ENCODE data around the gene FCRL1. TPM values are rescaled to one million over a fixed set of nuclear protein-coding genes. Genes with fewer than 3 reads are reported as not detected.

FCRL1 gene, protein sequence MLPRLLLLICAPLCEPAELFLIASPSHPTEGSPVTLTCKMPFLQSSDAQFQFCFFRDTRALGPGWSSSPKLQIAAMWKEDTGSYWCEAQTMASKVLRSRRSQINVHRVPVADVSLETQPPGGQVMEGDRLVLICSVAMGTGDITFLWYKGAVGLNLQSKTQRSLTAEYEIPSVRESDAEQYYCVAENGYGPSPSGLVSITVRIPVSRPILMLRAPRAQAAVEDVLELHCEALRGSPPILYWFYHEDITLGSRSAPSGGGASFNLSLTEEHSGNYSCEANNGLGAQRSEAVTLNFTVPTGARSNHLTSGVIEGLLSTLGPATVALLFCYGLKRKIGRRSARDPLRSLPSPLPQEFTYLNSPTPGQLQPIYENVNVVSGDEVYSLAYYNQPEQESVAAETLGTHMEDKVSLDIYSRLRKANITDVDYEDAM
- total RNA-seq, result not detected

DNA sequence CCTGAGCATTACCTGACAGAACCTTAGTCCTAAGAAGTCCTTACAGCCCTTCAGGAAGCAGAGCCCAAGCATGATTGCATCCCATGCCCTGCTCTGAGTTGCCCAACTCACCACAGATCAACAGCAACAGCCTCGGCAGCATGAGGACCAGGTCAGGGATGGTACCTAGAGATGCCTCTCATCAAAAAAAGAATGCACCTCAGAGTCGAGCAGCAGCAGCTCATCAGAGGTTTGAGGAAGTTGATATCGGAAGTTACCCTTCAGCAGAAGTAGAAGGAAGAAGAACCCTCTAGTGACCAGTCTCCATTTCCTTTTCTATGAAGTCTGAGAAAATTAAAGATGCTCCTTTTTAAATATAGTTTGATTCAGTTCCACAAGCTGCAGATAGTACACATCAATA is at the start of gene FCRL1:
Gene FCRL1 (minus strand): TSS at position 225 of the 400 bp plus-strand sequence. CDS start 83 bp downstream, at position 142.
- H3K4me3 Mint-ChIP-seq, result no peak within 1 kb of the TSS
- no peaks in the 10 kb centered on the region for H3K36me3 Mint-ChIP-seq
- H3K9me3 Mint-ChIP-seq, result no peaks in the 10 kb centered on the region
- H3K27ac Mint-ChIP-seq, result no peak within 1 kb of the TSS
- ChIA-PET POLR2A (no interaction called here), CTCF (no interaction called here)
- intact Hi-C loops (cut with micrococcal nuclease), result no loop called here
- peaks cover 7% of the 10 kb centered on the region for H3K27me3 Mint-ChIP-seq
- no peaks in the 10 kb centered on the region for H3K4me1 Mint-ChIP-seq (ENCODE audit: low read depth)
- no peak for DNase-seq

DNA sequence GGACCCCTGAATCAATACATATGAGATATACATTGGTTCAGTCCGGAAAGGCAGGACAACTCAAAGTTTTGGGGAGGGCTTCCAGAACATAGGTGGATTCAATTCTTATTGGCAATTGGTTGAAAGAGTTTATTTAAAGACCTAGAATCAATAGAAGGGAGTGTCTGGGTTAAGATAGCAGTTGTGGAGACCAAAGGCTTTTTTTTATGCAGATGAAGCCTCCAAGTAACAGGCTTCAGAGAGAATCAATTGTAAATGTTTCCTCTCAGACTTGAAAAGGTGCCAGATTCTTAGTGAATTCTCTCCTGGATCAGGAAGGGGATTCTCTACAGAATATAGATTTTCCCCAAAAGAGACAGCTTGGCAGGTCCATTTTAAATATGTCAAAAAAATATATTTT is 48.7 kb upstream of the FCRL1 start:
- Mint-ChIP-seq H3K27ac (no peak overlapping the region), H3K4me1 (ENCODE audit: low read depth) (no peaks in the 10 kb centered on the region), H3K9me3 (no peaks in the 10 kb centered on the region), H3K36me3 (no peaks in the 10 kb centered on the region), H3K4me3 (no peak overlapping the region), H3K27me3 (peaks cover 9% of the 10 kb centered on the region)
- intact Hi-C loops (cut with micrococcal nuclease), result no loop called here
- no peak for DNase-seq
- ChIA-PET POLR2A (no interaction called here), CTCF (no interaction called here)

GRCh38 chr1:157862114-157863070 is 42.5 kb upstream of the FCRL1 start:
- intact Hi-C loops (cut with micrococcal nuclease), result no loop called here
- DNase-seq, result no peak
- no peak overlapping the region for H3K27ac Mint-ChIP-seq

GRCh38 chr1:157856538-157856937 is 36.6 kb upstream of the FCRL1 start:
- Mint-ChIP-seq H3K36me3 (no peaks in the 10 kb centered on the region), H3K27ac (no peak overlapping the region), H3K9me3 (no peaks in the 10 kb centered on the region), H3K4me3 (no peak overlapping the region), H3K4me1 (ENCODE audit: low read depth) (no peaks in the 10 kb centered on the region), H3K27me3 (no peaks in the 10 kb centered on the region)
- intact Hi-C loops (cut with micrococcal nuclease), result no loop called here
- ChIA-PET CTCF (no interaction called here), POLR2A (no interaction called here)
- DNase-seq, result no peak

More at GRCh38 chr1:157862114-157863070, 42.5 kb upstream of the FCRL1 start:
- Mint-ChIP-seq H3K9me3 (no peaks in the 10 kb centered on the region), H3K4me1 (ENCODE audit: low read depth) (no peaks in the 10 kb centered on the region), H3K36me3 (no peaks in the 10 kb centered on the region), H3K4me3 (no peak overlapping the region), H3K27me3 (peaks cover 6% of the 10 kb centered on the region)
- ChIA-PET CTCF (no interaction called here), POLR2A (no interaction called here)

GRCh38 chr1:157852476-157852875 is 32.6 kb upstream of the FCRL1 start:
- intact Hi-C loops (cut with micrococcal nuclease), result no loop called here
- no peak overlapping the region for H3K27ac Mint-ChIP-seq
- ChIA-PET POLR2A (no interaction called here), CTCF (no interaction called here)
- no peak overlapping the region for H3K4me3 Mint-ChIP-seq
- DNase-seq, result no peak
- no peaks in the 10 kb centered on the region for H3K4me1 Mint-ChIP-seq (ENCODE audit: low read depth)
- H3K27me3 Mint-ChIP-seq, result no peaks in the 10 kb centered on the region
- no peaks in the 10 kb centered on the region for H3K9me3 Mint-ChIP-seq
- no peaks in the 10 kb centered on the region for H3K36me3 Mint-ChIP-seq

DNA sequence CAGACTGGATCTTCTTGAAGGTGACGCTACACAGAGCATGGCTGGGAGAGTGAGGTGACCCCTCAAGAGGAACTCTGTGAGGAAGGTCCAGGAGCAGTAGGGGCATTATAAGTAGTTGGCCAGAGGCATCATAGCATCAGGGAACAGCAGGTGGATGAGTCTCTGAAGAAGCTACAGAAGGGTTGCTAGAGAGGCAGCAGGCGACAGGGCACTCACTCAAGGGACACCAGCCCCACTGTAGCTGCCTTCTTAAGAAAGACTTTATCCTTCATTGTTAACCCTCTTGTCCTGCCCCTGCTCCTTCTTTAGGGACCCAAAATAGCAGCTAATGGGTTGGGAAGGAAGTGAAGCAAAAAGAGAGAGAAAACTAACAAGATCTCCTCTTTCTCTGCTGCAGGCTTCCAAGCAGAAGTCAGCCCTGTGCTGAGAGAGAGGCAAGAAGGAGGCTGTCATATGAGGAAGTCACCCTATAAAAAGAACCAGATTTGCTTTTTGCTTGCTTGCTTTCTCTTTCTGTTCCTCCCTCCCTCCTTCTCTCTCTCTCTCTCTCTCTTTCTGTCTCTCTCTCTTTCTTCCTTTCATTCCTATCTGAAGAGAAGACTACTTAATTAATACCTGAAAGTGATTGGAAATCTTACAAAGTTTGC is 29.4 kb upstream of the FCRL1 start:
- no peaks in the 10 kb centered on the region for H3K4me1 Mint-ChIP-seq (ENCODE audit: low read depth)
- ChIA-PET CTCF (no interaction called here), POLR2A (no interaction called here)
- intact Hi-C loops (cut with micrococcal nuclease), result no loop called here
- no peak overlapping the region for H3K4me3 Mint-ChIP-seq
- no peak overlapping the region for H3K27ac Mint-ChIP-seq
- no peaks in the 10 kb centered on the region for H3K27me3 Mint-ChIP-seq
- no peaks in the 10 kb centered on the region for H3K9me3 Mint-ChIP-seq
- no peak for DNase-seq
- no peaks in the 10 kb centered on the region for H3K36me3 Mint-ChIP-seq

DNA sequence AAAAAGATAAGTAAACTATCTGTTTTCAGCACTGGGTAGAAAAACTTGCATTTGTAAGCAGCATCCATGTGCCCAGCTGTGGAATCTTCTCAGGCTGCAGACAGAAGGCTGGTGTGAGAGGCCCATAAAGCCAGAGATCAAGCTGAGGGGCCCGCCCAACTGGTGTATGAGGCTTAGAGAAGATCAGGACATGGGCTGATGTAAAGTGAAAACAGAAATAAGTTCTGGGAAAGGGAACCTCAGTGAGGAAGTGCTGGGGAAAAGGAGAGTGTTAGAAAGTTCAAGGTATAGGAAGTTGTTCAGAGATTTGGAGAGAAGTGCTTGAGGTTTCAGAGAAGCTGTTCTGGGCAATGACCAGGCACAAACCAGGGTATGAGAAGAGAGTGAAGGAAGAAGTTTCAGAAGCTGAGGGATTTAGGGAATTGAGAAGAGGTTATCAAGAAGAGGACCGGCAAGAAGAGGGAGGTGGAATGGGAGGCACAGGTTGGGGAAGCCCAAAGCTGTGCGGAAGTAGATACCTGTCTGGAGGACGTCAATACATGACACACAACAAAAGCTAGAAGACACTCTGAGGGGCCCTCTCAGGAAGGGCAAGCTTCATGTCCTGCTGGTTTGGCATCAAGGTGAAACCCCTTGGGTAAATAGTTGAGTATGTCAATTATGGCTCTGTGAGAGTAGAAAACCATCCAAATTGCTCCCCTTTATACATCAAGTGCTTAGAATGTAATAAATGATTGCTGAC is 24.3 kb upstream of the FCRL1 start:
- intact Hi-C loops (cut with micrococcal nuclease), result no loop called here
- Mint-ChIP-seq H3K9me3 (no peaks in the 10 kb centered on the region), H3K27me3 (peaks cover 3% of the 10 kb centered on the region), H3K4me3 (no peak overlapping the region), H3K27ac (no peak overlapping the region), H3K36me3 (no peaks in the 10 kb centered on the region), H3K4me1 (ENCODE audit: low read depth) (no peaks in the 10 kb centered on the region)
- ChIA-PET POLR2A (no interaction called here), CTCF (interaction anchor here (0.6 kb wide), 1 partner anchor 474 kb away, joined by 3 read pairs; no protein-coding TSS in a partner anchor)
- DNase-seq, result no peak

DNA sequence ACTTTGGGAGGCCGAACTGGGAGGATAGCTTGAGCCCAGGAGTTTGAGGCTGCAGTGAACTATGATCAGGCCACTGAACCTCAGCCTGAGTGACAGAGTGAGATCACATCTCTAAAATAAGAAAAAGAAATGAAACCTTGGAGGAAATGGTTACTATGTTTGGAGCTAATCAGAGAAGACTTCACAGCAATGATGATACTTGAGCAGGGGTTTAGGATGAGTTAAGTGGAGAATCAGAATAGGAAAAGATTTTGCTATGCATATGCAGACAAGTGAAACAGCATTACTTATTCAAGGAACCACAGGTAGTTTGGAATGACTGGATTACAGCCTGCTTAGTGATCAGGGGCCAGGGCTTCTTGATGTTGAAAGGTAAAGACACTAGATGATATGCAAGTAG is 23.0 kb upstream of the FCRL1 start:
- no peak for DNase-seq
- Mint-ChIP-seq H3K4me3 (no peak overlapping the region), H3K27ac (no peak overlapping the region), H3K9me3 (no peaks in the 10 kb centered on the region), H3K27me3 (peaks cover 3% of the 10 kb centered on the region), H3K36me3 (no peaks in the 10 kb centered on the region), H3K4me1 (ENCODE audit: low read depth) (no peaks in the 10 kb centered on the region)
- CTCF ChIA-PET, result no interaction called here
- POLR2A ChIA-PET, result no interaction called here
- intact Hi-C loops (cut with micrococcal nuclease), result no loop called here

GRCh38 chr1:157841708-157842107 is 21.8 kb upstream of the FCRL1 start, which contains the start of gene CD5L:
CD5L (minus strand) TSS chr1:157841808; CDS start chr1:157841701, 107 bp downstream.
- POLR2A ChIA-PET, result no interaction called here
- no peaks in the 10 kb centered on the region for H3K4me1 Mint-ChIP-seq (ENCODE audit: low read depth)
- H3K4me3 Mint-ChIP-seq, result no peak within 1 kb of the TSS
- H3K9me3 Mint-ChIP-seq, result no peaks in the 10 kb centered on the region
- peaks cover 3% of the 10 kb centered on the region for H3K27me3 Mint-ChIP-seq
- no peak for DNase-seq
- CTCF ChIA-PET, result no interaction called here
- intact Hi-C loops (cut with micrococcal nuclease), result no loop called here
- no peaks in the 10 kb centered on the region for H3K36me3 Mint-ChIP-seq
- H3K27ac Mint-ChIP-seq, result no peak within 1 kb of the TSS

DNA sequence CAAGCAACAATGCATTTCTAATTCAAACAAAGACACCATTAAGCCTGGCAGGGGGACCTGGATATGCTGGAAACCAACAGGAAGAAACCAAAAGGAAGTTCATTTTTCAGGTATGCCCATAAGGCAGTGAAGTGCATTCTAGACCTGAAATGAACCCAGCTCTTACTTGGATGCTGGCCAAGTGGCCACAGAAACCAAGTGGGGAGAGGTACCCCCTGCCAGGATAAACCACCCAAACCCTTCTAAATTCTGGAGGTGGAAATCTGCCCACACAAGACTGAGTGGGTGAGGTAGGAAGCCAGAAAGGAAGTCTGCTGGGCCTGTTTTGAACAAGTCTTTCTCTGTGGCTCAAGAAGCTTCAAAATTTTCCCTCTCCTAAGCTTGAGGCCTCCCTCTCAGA is 19.0 kb upstream of the FCRL1 start:
- Mint-ChIP-seq H3K4me3 (no peak overlapping the region), H3K36me3 (no peaks in the 10 kb centered on the region)
- CTCF ChIA-PET, result no interaction called here

GRCh38 chr1:157834430-157834829 is 14.5 kb upstream of the FCRL1 start:
- Mint-ChIP-seq H3K27ac (no peak overlapping the region), H3K9me3 (no peaks in the 10 kb centered on the region), H3K4me3 (no peak overlapping the region), H3K36me3 (no peaks in the 10 kb centered on the region), H3K4me1 (ENCODE audit: low read depth) (no peaks in the 10 kb centered on the region), H3K27me3 (peaks cover 9% of the 10 kb centered on the region)
- ChIA-PET POLR2A (no interaction called here), CTCF (no interaction called here)
- intact Hi-C loops (cut with micrococcal nuclease), result no loop called here
- no peak for DNase-seq

More for the DNA sequence above, 19.0 kb upstream of the FCRL1 start:
- no peaks in the 10 kb centered on the region for H3K9me3 Mint-ChIP-seq
- no peaks in the 10 kb centered on the region for H3K4me1 Mint-ChIP-seq (ENCODE audit: low read depth)
- intact Hi-C loops (cut with micrococcal nuclease), result no loop called here
- POLR2A ChIA-PET, result no interaction called here
- peaks cover 6% of the 10 kb centered on the region for H3K27me3 Mint-ChIP-seq
- no peak for DNase-seq
- no peak overlapping the region for H3K27ac Mint-ChIP-seq

DNA sequence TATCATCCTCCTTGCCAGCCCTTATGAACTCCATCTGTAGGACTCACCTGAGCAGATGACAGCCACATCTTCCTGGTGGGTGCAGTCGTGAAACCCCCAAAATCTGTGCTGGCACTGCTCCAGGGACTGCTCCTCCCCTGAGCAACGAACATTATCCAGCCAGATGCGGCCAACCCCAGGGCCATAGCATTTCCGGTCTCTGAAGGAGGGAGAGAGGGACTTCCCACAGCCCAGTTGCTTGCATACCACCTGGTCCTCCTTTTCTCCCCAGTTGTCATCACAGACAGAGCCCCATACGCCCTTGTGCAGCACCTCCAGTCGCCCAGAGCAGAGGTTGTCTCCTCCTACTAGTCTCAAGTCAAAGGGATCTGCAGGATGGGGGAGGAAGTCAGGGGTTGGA is 13.2 kb upstream of the FCRL1 start:
- CTCF ChIA-PET, result no interaction called here
- Mint-ChIP-seq H3K4me3 (no peak overlapping the region), H3K36me3 (no peaks in the 10 kb centered on the region), H3K27me3 (peaks cover 12% of the 10 kb centered on the region), H3K4me1 (ENCODE audit: low read depth) (no peaks in the 10 kb centered on the region), H3K27ac (no peak overlapping the region), H3K9me3 (no peaks in the 10 kb centered on the region)
- DNase-seq, result no peak
- POLR2A ChIA-PET, result no interaction called here
- intact Hi-C loops (cut with micrococcal nuclease), result no loop called here
